NCI-H2107 treated with DMSO at 0.1 percent for 48 hours (cell line): ENCODE results near the gene SDF4.

ENCODE experiments used
- DNase-seq: peaks from one replicate; lab custom pipeline; 2025; ENCODE audit not compliant: unreplicated experiment; lab: John Stamatoyannopoulos, UW

Gene SDF4

GRCh38 chr1:1168451-1169411, 63.1 kb downstream of the SDF4 start:
- no peak for DNase-seq

- DNase-seq: no peak
These were observed 63.9 kb downstream of the SDF4 start for GRCh38 chr1:1167841-1168450.

GRCh38 chr1:1167398-1167821, 64.4 kb downstream of the SDF4 start:
- DNase-seq: no peak
